GM10847 (cell line): ENCODE measurements around the gene ZNF212.

ENCODE experiments used
- POLR2A ChIP-seq: IDR thresholded peaks from 2 replicates; pipeline ENCODE4 v1.6.1; 2011; ENCODE audit not compliant: insufficient read length; ENCODE audit errors: extremely low read depth

The ZNF212 gene

DNA sequence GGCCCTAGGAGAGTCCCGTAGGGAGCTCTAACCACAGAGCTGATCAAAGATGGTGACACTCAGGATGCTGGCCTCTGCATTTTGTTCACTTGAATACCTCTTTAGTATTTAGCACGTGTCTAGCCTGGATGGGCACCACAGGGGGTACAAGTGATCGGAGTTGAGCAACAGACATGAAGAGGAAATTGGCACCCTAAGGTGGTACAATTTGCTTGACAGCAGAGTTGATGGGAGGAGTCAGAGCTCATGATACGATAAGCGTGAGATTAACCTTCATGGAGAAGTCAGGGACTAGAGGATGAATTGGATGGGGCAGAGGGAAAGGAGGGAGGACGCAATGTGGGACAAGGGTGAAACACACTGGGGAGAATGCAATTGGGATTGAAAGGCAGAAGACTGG lies 9.9 kb upstream of the ZNF212 start:
- no peak for TF ChIP-seq POLR2A

DNA sequence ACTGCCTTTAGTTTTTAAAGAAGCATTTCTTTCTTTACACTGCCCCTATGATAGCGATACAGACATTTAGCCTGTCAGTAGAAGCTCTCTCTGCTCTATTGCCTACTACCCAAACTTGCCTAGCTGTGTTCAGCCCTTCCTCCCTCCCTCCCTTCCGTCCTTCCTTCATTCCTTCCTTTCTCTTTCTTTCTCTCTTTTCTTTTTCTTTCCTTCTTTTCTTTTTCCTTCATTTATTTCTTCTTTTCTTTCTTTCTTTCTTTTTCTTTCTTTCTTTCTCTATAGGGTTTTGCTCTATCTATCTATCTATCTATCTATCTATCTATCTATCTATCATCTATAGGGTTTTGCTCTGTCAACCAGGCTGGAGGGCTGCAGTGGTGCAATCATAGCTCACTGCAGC lies 7.1 kb upstream of the ZNF212 start:
- TF ChIP-seq POLR2A: no peak

DNA sequence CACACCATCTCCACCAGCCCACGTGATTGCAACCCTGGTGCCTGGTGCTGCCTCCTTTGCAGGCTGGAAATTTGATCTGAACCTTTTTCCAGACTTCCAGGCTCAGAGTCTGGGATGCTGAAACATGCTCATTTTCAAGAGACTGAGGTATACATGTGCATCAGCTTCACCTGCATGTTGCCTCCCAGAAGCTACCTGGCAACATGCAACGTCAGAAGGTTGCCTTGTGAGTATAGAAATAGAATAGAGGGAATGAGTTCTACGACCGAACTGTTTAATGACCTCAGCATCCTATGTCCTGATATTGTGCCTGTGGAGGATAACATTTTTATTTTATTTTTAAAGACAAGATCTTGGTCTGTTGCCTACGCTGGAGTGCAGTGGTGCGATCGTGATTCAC lies 1.9 kb upstream of the ZNF212 start:
- TF ChIP-seq POLR2A: no peak

- no peak for TF ChIP-seq POLR2A
These were observed 1.4 kb upstream of the ZNF212 start for GRCh38 chr7:149238051-149238450.

DNA sequence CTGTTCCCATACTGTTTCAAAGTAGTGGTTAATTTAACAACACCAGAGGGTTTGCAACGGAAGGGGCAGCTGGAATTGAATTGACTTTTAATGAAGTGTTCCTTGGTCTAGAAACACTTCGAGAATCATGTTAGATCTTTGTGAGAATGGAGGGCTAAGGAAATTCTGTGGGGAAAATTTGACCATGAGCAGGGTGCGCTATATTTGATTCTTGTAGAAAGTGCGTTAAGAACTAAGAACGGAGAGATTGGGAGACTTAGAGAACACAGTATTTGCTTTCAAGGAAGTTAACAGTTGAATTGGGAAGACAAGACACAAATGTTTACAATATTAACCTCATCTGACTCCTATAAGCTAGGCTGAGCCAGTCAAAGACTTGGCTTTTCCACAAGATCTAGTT lies 1.2 kb downstream of the ZNF212 start:
- TF ChIP-seq POLR2A: no peak

- TF ChIP-seq POLR2A: no peak
These were observed 2.2 kb downstream of the ZNF212 start for GRCh38 chr7:149241696-149242095.

DNA sequence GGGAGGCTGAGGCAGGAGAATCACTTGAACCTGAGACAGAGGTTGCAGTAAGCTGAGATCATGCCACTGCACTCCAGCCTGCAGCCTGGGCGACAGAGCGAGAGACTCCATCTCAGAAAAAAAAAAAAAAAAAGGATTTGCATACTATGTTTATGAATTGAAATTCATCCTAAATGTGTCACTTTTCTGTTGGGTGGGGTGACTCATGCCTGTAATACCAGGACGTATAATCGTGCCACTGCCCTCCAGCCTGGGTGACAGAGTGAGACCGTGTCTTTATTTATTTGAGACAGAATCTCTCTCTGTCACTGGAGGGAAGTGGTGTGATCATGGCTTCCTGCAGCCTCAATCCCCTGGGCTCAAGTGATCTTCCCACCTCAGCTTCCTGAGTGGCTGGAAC lies 5.8 kb downstream of the ZNF212 start:
- TF ChIP-seq POLR2A: no peak

- no peak for TF ChIP-seq POLR2A
These were observed 6.3 kb downstream of the ZNF212 start for GRCh38 chr7:149245744-149246143.

DNA sequence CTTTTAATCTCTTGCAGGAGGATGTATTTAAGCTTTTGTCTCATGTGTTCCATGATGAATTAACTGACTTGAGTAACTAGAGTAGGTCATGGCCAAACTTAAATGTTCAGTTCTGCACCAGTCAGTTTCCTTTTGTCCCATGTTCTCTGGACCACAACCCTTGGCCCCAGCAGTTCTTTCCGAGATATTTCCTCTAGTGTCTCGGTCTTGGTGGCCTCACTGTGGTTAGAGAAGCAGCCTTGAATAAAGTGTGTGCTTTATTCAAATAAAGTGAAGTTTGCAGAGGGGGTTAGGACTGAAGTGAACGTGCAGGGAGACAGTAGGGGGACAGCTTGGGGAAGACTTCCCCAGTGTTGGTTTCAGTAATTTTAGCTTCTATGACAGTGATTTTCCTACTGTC lies 9.3 kb downstream of the ZNF212 start:
- TF ChIP-seq POLR2A: no peak

- TF ChIP-seq POLR2A: no peak
These were observed 12.9 kb downstream of the ZNF212 start for GRCh38 chr7:149252378-149252777.

DNA sequence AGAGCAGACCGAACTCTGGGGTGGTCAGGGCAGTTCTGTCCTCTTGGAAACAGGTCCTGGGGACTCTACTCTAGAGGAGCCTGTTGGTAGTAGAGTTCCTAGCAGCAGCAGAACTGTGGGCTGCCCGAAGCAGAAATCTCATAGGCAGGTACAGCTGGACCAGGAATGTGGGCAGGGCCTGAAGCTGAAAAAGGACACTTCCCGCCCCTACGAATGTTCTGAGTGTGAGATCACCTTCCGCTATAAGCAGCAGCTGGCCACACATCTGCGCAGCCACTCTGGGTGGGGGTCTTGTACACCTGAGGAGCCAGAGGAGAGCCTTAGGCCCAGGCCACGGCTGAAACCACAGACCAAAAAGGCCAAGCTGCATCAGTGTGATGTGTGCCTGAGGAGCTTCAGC lies 14.2 kb downstream of the ZNF212 start:
- TF ChIP-seq POLR2A: no peak

DNA sequence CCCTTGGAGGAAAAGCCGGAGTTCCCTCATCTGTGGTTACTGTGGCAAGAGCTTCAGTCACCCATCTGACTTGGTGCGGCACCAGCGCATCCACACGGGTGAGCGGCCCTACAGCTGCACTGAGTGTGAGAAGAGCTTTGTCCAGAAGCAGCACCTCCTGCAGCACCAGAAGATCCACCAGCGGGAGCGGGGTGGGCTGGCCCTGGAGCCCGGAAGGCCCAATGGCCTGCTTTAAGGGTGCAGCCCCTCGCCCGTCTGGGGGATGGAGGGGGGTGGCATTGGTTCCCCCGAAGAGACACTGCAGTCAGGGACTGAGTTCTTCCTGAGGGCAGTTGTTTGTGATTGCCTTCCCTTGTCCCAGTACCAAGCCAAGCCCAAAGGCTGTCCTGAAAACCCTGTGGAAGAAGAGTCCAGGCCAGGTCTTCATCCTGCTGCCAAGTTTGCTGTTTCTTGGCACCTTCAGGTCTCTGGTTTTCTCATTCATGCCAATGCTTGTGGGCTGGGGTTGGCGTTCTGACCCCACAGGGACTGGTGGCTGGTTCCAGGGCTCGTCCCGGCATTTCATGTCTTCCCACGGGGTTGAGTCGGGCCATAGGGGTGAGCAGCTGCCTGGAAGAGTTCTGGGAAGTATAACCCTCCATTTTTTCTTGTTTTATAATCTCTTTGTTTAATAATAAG lies 14.9 kb downstream of the ZNF212 start:
- no peak for TF ChIP-seq POLR2A

DNA sequence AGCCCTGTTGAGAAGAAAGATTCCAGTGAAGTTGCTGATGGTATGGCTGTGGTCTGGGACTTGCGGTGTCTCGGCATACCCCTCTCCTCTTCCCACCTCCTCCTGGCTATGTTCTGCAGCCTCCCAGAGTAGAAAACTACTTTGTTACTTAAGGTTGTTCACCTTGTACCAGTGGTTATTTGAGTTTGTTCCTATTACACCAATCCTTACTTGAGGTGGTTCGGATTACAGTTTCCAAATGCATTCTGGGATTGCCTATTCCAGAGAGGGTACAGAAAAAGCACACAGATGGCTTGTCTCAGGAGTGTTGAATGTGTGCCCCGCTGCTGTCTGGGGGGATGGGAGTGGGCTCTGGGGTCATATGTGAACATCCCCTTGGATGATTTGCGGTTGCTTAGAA lies 15.7 kb downstream of the ZNF212 start:
- no peak for TF ChIP-seq POLR2A

- no peak for TF ChIP-seq POLR2A
These were observed 17.1 kb downstream of the ZNF212 start for GRCh38 chr7:149256568-149256967.

DNA sequence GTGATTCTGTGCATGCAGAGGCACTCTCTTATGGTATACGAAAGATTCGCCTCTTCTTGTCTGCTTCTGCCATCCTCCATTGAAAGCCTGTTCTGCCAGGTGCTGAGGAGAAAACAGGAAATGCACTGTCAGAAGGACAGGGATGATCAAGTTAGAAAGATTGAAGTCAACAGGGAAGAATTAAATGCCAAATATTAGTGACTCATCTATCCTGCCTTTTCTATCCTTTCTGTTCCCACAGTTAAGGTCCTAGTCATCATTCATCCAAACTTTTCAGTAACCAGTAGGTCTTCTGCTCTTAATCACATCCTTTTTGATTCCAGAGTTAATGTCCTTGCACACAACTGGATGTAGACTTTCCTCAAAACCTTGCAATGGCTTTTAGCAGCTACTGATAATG lies 17.7 kb downstream of the ZNF212 start:
- no peak for TF ChIP-seq POLR2A

- no peak for TF ChIP-seq POLR2A
These were observed 21.9 kb downstream of the ZNF212 start for GRCh38 chr7:149261316-149261828.
